NCI-H146 treated with DMSO at 0.1 percent for 48 hours (cell line): ENCODE measurements around the gene GPR31.

Experiments
- DNase-seq: peaks from one replicate; lab custom pipeline; 2025; ENCODE audit not compliant: unreplicated experiment; lab: John Stamatoyannopoulos, UW

GPR31 gene

GRCh38 chr6:167120583-167120903 is 37.2 kb downstream of the GPR31 start:
- DNase-seq: no peak

GRCh38 chr6:167119670-167120582 is 37.9 kb downstream of the GPR31 start:
- no peak for DNase-seq

GRCh38 chr6:167118839-167119238 is 38.9 kb downstream of the GPR31 start:
- no peak for DNase-seq

- DNase-seq: no peak
These were observed 39.8 kb downstream of the GPR31 start for GRCh38 chr6:167118006-167118405.

- no peak for DNase-seq
These were observed 40.9 kb downstream of the GPR31 start for GRCh38 chr6:167116838-167117228.

GRCh38 chr6:167116109-167116837 is 41.5 kb downstream of the GPR31 start:
- DNase-seq: no peak

- DNase-seq: no peak
These were observed 42.7 kb downstream of the GPR31 start for GRCh38 chr6:167115054-167115453.

GRCh38 chr6:167113935-167114910 is 43.6 kb downstream of the GPR31 start:
- DNase-seq: no peak

- DNase-seq: no peak
These were observed 44.6 kb downstream of the GPR31 start for GRCh38 chr6:167113047-167113754.

GRCh38 chr6:167112421-167112820 is 45.4 kb downstream of the GPR31 start:
- DNase-seq: no peak

- no peak for DNase-seq
These were observed 46.2 kb downstream of the GPR31 start for GRCh38 chr6:167111597-167111996.

- no peak for DNase-seq
These were observed 48.1 kb downstream of the GPR31 start for GRCh38 chr6:167109651-167110050.

GRCh38 chr6:167108278-167108677 is 49.5 kb downstream of the GPR31 start:
- DNase-seq: no peak

- no peak for DNase-seq
These were observed 50.0 kb downstream of the GPR31 start for GRCh38 chr6:167107787-167108186.

GRCh38 chr6:167106406-167106805 is 51.4 kb downstream of the GPR31 start:
- DNase-seq: no peak
